K562 (cell line): ENCODE data around the gene HLCS. TPM values are rescaled to one million over a fixed set of nuclear protein-coding genes. Genes with fewer than 3 reads are reported as not detected.
A peak's percentile ranks its signal among the peaks of the same experiment; 100 is the strongest.

Experiments used
- ARID4B ChIP-seq: sonication (generic); formaldehyde crosslinking; IDR thresholded peaks from 2 replicates; pipeline ENCODE4 v1.8.0; 2022; ENCODE audit warnings: mild to moderate bottlenecking, missing genetic modification reagents
- CBX1 ChIP-seq: sonication (generic); IDR thresholded peaks from 2 replicates; pipeline ENCODE4 v1.6.1; 2016; ENCODE audit warnings: antibody characterized with exemption, low read depth, mild to moderate bottlenecking
- CGGBP1 ChIP-seq: fragments of 250-450 bp; sonication (Bioruptor Pico); IDR thresholded peaks from 2 replicates; pipeline ENCODE4 v1.9.0; 2021; ENCODE audit warnings: mild to moderate bottlenecking
- ELF1 ChIP-seq: fragments of 200-800 bp; sonication (Bioruptor generic); IDR thresholded peaks from 2 replicates; pipeline ENCODE4 v1.6.1; 2016; ENCODE audit warnings: missing genetic modification characterization, missing compliant biosample characterization
- FOXP1 ChIP-seq: sonication (generic); formaldehyde crosslinking; IDR thresholded peaks from 2 replicates; pipeline ENCODE4 v1.8.0; 2022; ENCODE audit warnings: mild to moderate bottlenecking, missing genetic modification reagents
- FUS ChIP-seq: fragments of 200-400 bp; formaldehyde crosslinking; optimal IDR thresholded peaks from 2 replicates; pipeline ENCODE3; 2017; ENCODE audit warnings: low read depth, low read length
- JUND ChIP-seq, 2 experiments: IDR thresholded peaks; 2 replicates in 1 of 2; 3 replicates in 1 of 2; pipeline ENCODE4 v1.6.1; 2011; ENCODE audit warnings: borderline replicate concordance in 2 of 2, low read depth in 2 of 2, low read length in 2 of 2, improper control_type of control experiment in 1 of 2, missing biosample characterization in 1 of 2, missing genetic modification characterization in 1 of 2, missing genetic modification reagents in 1 of 2
- NCOA1 ChIP-seq: fragments of 450-650 bp; IDR thresholded peaks from 2 replicates; pipeline ENCODE4 v1.6.1; 2016; ENCODE audit warnings: low read depth
- OTX1 ChIP-seq: fragments of 450-650 bp; formaldehyde crosslinking; IDR thresholded peaks from 2 replicates; pipeline ENCODE4 v1.4.0; 2022; ENCODE audit warnings: mild to moderate bottlenecking
- RFX7 ChIP-seq: fragments of 250-450 bp; sonication (Bioruptor Pico); IDR thresholded peaks from 2 replicates; pipeline ENCODE4 v1.5.1; 2021; ENCODE audit warnings: mild to moderate bottlenecking
- RNF219 ChIP-seq: fragments of 250-450 bp; sonication (Bioruptor Pico); IDR thresholded peaks from 2 replicates; pipeline ENCODE4 v1.5.0; 2022; ENCODE audit warnings: mild to moderate bottlenecking
- SRSF9 ChIP-seq: fragments of 200-400 bp; formaldehyde crosslinking; IDR thresholded peaks from 2 replicates; pipeline ENCODE4 v1.6.1; 2017; ENCODE audit warnings: low read depth, low read length, borderline replicate concordance
- TSC22D4 ChIP-seq: fragments of 450-650 bp; IDR thresholded peaks from 2 replicates; pipeline ENCODE4 v1.6.1; 2016; ENCODE audit warnings: missing genetic modification characterization, missing biosample characterization, control low read depth
- ZBTB1 ChIP-seq: sonication (generic); formaldehyde crosslinking; IDR thresholded peaks from 2 replicates; pipeline ENCODE4 v1.8.1; 2023; ENCODE audit warnings: missing genetic modification reagents, low read depth, mild to moderate bottlenecking, borderline replicate concordance
- ZKSCAN8 ChIP-seq: fragments of 200-800 bp; sonication (Bioruptor generic); IDR thresholded peaks from 2 replicates; pipeline ENCODE4 v1.6.1; 2016; ENCODE audit warnings: missing genetic modification characterization, missing compliant biosample characterization
- ZNF165 ChIP-seq: fragments of 250-450 bp; sonication (Bioruptor Pico); IDR thresholded peaks from 2 replicates; pipeline ENCODE4 v1.4.0; 2020; ENCODE audit warnings: borderline replicate concordance
- ZNF668 ChIP-seq: fragments of 250-450 bp; sonication (Bioruptor Pico); IDR thresholded peaks from 2 replicates; pipeline ENCODE4 v1.8.0; 2022; ENCODE audit warnings: mild to moderate bottlenecking, inconsistent platforms
- ZNF699 ChIP-seq: fragments of 250-450 bp; sonication (Bioruptor Pico); IDR thresholded peaks from 2 replicates; pipeline ENCODE4 v1.8.0; 2021; ENCODE audit warnings: mild to moderate bottlenecking, moderate library complexity; ENCODE audit not compliant: insufficient replicate concordance
- polyA plus RNA-seq, 8 experiments: library from polyadenylated mRNA; depleted of rRNA in 4 of 8; stranded (reverse) in 5 of 8; unstranded in 3 of 8; fragments of >200 nt; fragmentation: Nextera tagmentation in 2 of 8; fragmentation: Illumina TruSeq in 1 of 8; extraction: Ambion mirVana in 2 of 8; extraction: Trizol in 1 of 8; gene quantifications; 2 replicates each; pipeline versions ENCODE4 v1.2.1 to v1.2.3, GENCODE V29; 2011 to 2014; ENCODE audit warnings: inconsistent platforms in 1 of 8, missing spikeins in 1 of 8
- total RNA-seq, 7 experiments: library from RNA; depleted of rRNA in 6 of 7; stranded (reverse); fragments of >200 nt in 6 of 7; fragmentation: Illumina TruSeq in 2 of 7; extraction: Trizol in 2 of 7; gene quantifications; 2 replicates each; pipeline versions ENCODE4 v1.2.1 to v1.2.3, GENCODE V29; 2011 to 2021; ENCODE audit warnings: low replicate concordance in 1 of 7
- TF ChIP-seq, protein P1 (sequence below), 2 experiments: fragments of 450-650 bp in 1 of 2; sonication (generic) in 1 of 2; formaldehyde crosslinking in 1 of 2; IDR thresholded peaks in 1 of 2; conservative IDR thresholded peaks in 1 of 2; 2 replicates each; pipeline versions ENCODE4 v1.6.1 to v1.8.1; 2016 to 2023; ENCODE audit warnings: mild to moderate bottlenecking in 2 of 2, moderate library complexity in 2 of 2, inconsistent platforms in 1 of 2, missing genetic modification reagents in 1 of 2

The HLCS gene
- total and polyA plus RNA-seq, 9 of the 15 experiments (the other 6 are each of a cell fraction or from before 2014, with no cell fraction given): 3.0 to 21.5 (median 17.1) TPM

GRCh38 chr21:36964827-36965719, 1.4 kb downstream of the HLCS start (continued):
- no peak for TF ChIP-seq ARID4B (CRISPR knock-in tag)
- no peak for TF ChIP-seq RFX7 (CRISPR knock-in tag)
- TF ChIP-seq FUS: no peak
- TF ChIP-seq NCOA1: peak; percentile 40; the same call in 1 of the 2 replicates
- TF ChIP-seq ZNF668 (CRISPR knock-in tag): 0 out of 2 replicates have a peak, but pooled peaks have one; percentile 10
- TF ChIP-seq ZKSCAN8 (CRISPR knock-in tag): no peak
- TF ChIP-seq ELF1 (tag): no peak
- TF ChIP-seq FOXP1: no peak; the same call in 1 of the 2 replicates
- peak; percentile 82 for TF ChIP-seq JUND (IDR thresholded peaks at IDR 0.05; ENCODE audit: borderline replicate concordance, low read depth, low read length)
- TF ChIP-seq JUND (tag; IDR thresholded peaks at IDR 0.05; ENCODE audit: borderline replicate concordance, low read depth, low read length): 0 out of 3 replicates have a peak, but pooled peaks have one; percentile 7
- TF ChIP-seq OTX1 (CRISPR knock-in tag): 0 out of 2 replicates have a peak, but pooled peaks have one; percentile 6
- no peak for TF ChIP-seq TSC22D4 (tag)
- TF ChIP-seq ZNF165 (CRISPR knock-in tag): no peak
- no peak for TF ChIP-seq ZBTB1 (CRISPR knock-in tag)
- no peak for TF ChIP-seq RNF219 (CRISPR knock-in tag)
- TF ChIP-seq, protein P1, sequence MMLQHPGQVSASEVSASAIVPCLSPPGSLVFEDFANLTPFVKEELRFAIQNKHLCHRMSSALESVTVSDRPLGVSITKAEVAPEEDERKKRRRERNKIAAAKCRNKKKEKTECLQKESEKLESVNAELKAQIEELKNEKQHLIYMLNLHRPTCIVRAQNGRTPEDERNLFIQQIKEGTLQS (IDR thresholded peaks at IDR 0.05): peak; percentile 96
- TF ChIP-seq, protein P1 (CRISPR knock-in tag; conservative IDR thresholded peaks at IDR 0.05): no peak
- no peak for TF ChIP-seq SRSF9
- TF ChIP-seq ZNF699 (CRISPR knock-in tag): no peak
- no peak for TF ChIP-seq CBX1
- no peak for TF ChIP-seq CGGBP1
